IPS DF 6.9 (cell line): Measurements from ENCODE around the gene EN2.

Experiments
- DNase-seq: peaks from one replicate; pipeline ENCODE4 v3.0.0-alpha.2; 2013; ENCODE audit warnings: low read depth, low spot score
- H3K27ac ChIP-seq: one replicate; pipeline ENCODE4 v1.5.1; 2013; ENCODE audit warnings: low read length, control low read depth
- H3K27me3 ChIP-seq: 2 replicates; pipeline ENCODE4 v1.6.1; 2013; ENCODE audit warnings: mild to moderate bottlenecking, low read length; ENCODE audit not compliant: control insufficient read depth, insufficient read depth
- H3K36me3 ChIP-seq: 2 replicates; pipeline ENCODE4 v1.6.1; 2013; ENCODE audit warnings: low read length; ENCODE audit not compliant: control insufficient read depth, insufficient read depth
- H3K4me1 ChIP-seq: 2 replicates; pipeline ENCODE4 v1.6.1; 2013; ENCODE audit warnings: low read length; ENCODE audit not compliant: control insufficient read depth, insufficient read depth
- H3K4me3 ChIP-seq: 2 replicates; pipeline ENCODE4 v1.5.1; 2013; ENCODE audit warnings: mild to moderate bottlenecking, low read length
- H3K9me3 ChIP-seq: 2 replicates; pipeline ENCODE4 v1.6.1; 2013; ENCODE audit warnings: low read length, inconsistent platforms; ENCODE audit not compliant: control insufficient read depth, insufficient read depth
- WGBS: extraction: QIAGEN DNeasy Blood & Tissue Kit; methylation state at CpG from one replicate; pipeline ENCODE4 v1.1.7; 2013; ENCODE audit warnings: mixed read lengths, missing lambda C conversion rate; ENCODE audit not compliant: insufficient read length, insufficient coverage; 5-methylcytosine and 5-hydroxymethylcytosine counted together

The EN2 gene

DNA sequence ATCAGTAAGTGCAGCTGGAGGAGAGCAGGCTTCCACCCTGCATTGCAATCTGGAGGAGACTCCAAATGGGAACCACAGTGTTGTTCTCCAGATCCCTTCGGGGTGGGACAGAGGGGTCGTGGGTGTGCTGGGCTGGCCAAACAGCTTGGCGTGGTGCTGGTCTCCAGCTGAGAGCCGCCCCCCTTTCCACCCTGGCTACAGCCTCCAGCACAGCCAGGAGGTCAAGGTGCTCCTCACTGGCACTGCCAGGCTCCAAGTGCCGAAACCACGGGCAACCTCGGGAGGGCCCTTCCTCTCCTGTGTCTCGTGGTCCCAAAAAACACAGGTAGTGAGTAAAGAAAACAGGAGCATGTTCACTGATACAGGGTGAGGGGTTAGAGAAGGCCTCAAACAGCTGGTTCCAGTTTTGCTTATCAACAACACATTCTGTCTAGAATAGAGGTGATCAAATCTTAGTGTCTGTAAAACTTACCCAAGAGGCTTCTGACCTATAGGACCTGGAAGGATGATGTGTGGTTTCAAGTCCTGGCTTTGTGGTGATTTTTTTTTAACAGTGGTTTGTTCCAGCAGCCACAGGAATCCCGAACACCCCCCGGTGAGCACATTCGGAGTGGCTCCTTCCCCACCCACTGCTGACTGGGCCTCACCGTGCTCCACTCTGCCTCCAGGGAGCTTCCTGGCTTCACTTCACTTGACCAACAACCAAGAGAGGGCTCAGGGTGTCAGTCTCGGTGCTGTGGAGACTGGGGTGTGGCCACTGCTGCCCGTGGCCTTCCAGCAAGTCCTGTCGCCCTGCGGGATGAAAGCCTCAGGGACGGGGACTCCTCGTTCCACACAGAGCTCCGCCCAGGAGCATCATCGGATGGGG lies 31.2 kb upstream of the EN2 start:
- no CpG with 5 or more reads among the region's 20 CpGs for WGBS
- Histone ChIP-seq H3K27ac (no peak overlapping the region), H3K4me3 (no peak overlapping the region), H3K9me3 (no peaks in the 10 kb centered on the region), H3K27me3 (no peaks in the 10 kb centered on the region), H3K36me3 (no peaks in the 10 kb centered on the region), H3K4me1 (no peaks in the 10 kb centered on the region)
- DNase-seq, result no peak

DNA sequence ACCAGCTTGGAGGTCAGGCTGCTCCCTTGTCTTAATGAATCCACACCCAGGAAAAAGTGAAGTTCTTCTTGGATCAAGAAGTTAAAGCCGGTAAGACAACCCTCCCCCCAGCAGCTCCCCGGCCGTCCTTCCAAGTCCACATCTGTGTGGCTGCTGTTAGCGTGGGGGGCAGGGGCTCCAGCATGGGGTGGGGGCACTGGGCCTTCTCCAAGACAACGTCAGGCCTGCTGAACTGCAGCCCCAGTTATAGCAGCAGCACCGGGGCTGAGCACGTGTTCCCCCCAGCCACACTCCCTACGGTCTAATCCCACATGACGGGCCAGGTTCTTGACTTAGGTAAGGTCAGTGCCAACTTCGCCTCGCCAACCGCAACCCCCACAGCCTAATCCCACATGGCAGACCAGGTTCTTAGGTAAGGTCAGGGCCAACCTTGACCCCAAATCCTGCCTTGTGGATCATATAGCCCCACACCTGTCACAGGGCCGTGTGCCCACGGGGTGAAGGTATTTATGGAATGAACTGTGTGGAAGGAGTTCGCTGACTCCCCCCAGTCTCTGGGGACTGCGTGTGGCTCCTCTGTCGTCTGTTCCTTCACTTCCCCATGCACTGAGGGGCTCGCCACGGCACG lies 30.4 kb upstream of the EN2 start:
- Histone ChIP-seq H3K36me3 (no peaks in the 10 kb centered on the region), H3K4me1 (no peaks in the 10 kb centered on the region), H3K9me3 (no peaks in the 10 kb centered on the region), H3K27me3 (no peaks in the 10 kb centered on the region), H3K4me3 (no peak overlapping the region), H3K27ac (no peak overlapping the region)
- no peak for DNase-seq
- WGBS, result no CpG with 5 or more reads among the region's 20 CpGs

DNA sequence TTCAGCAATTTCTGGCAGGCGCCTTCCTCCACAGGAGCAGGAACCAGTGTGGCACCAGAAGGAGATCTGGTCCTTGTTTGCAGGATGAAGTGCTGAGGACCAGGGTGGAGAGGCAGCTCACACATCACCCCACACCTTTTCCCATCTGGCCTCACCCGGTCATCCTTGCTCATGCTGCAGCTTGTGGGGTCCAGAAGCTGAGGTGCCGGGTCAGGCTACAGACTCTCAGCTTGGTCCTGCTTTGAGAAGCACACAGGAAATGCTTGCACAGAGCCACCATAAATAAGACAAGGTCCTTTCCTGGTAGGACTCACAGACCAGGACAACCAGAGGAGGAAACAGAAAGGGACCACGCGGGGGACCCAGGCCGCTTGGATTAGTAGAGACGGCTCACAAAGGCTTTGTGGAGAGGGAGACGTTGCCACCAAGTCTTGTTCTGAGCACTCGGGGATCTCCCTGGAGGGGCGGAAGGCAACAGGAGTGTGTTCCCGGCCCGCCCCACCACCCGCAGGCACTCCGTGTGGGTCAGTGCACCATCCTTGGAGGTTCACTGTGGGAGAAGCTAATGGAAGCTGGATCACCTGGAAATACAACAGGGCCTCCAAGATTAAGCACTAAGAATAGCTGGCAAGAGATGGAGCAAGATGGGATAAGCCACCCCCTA lies 29.6 kb upstream of the EN2 start:
- no peaks in the 10 kb centered on the region for H3K4me1 ChIP-seq
- H3K27me3 ChIP-seq, result no peaks in the 10 kb centered on the region
- no CpG with 5 or more reads among the region's 14 CpGs for WGBS
- H3K36me3 ChIP-seq, result no peaks in the 10 kb centered on the region
- H3K4me3 ChIP-seq, result no peak overlapping the region
- no peaks in the 10 kb centered on the region for H3K9me3 ChIP-seq
- no peak overlapping the region for H3K27ac ChIP-seq
- no peak for DNase-seq

DNA sequence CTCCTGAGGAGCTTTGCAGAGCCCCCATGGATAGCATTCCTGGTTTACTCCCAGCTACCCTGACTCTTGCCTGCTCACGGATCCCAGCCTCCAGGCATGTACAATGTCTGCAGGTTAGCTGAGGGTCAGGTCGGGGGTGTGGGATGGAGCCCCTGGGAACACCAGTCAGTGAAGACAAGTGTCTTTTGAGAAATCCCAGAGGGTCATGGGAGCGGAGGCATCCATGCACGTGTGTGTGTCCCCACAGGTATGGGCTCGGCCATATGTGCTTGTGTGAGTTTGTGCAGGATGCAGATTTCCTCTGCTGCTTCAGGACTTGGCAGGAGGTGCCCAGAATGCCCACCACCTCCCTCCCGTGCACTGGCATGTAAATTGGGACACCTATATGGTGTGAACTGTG lies 28.3 kb upstream of the EN2 start:
- Histone ChIP-seq H3K27me3 (no peaks in the 10 kb centered on the region; the same call in 1 of the 2 replicates), H3K4me3 (no peak overlapping the region), H3K4me1 (no peaks in the 10 kb centered on the region), H3K27ac (no peak overlapping the region), H3K9me3 (no peaks in the 10 kb centered on the region), H3K36me3 (no peaks in the 10 kb centered on the region)
- no CpG with 5 or more reads among the region's 6 CpGs for WGBS
- no peak for DNase-seq

DNA sequence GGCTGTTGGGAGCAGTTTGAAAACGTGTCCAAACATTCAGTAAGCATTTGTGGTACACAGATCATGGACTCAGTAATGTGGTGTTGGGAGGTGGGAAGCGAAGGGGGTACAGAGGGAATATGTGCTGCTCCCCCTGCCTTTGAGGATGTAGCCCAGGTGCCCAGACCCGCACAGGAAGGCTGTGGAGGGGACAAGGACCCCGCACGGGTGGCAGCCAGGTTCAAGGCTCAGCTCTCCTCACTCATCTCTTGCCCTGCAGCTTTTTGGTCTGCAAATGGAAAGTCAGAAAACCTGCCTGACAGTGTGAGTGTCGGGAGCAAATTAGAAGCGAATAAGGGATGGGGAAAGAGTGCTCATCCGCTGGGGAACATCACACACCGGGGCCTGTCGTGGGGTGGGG lies 27.3 kb upstream of the EN2 start:
- Histone ChIP-seq H3K27ac (no peak overlapping the region), H3K27me3 (no peaks in the 10 kb centered on the region; the same call in 1 of the 2 replicates), H3K4me3 (no peak overlapping the region), H3K36me3 (no peaks in the 10 kb centered on the region), H3K9me3 (no peaks in the 10 kb centered on the region), H3K4me1 (no peaks in the 10 kb centered on the region)
- no peak for DNase-seq
- no CpG with 5 or more reads among the region's 10 CpGs for WGBS

DNA sequence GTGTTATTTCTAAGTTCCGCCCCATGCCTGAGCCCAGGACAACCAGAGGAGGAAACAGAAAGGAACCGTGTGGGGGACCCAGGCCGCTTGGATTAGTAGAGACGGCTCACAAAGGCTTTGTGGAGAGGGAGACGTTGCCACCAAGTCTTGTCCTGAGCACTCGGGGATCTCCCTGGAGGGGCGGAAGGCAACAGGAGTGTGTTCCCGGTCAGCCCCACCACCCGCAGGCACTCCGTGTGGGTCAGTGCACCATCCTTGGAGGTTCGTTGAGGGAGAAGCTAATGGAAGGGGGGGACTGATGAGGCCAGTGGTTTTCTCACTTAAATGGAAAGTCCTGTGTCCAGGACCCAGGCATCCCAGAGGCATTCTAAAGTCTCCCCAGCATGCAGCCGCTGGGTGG lies 26.7 kb upstream of the EN2 start:
- Histone ChIP-seq H3K27me3 (no peaks in the 10 kb centered on the region; the same call in 1 of the 2 replicates), H3K9me3 (no peaks in the 10 kb centered on the region), H3K36me3 (no peaks in the 10 kb centered on the region), H3K4me1 (no peaks in the 10 kb centered on the region), H3K27ac (no peak overlapping the region), H3K4me3 (no peak overlapping the region)
- no CpG with 5 or more reads among the region's 12 CpGs for WGBS
- no peak for DNase-seq

DNA sequence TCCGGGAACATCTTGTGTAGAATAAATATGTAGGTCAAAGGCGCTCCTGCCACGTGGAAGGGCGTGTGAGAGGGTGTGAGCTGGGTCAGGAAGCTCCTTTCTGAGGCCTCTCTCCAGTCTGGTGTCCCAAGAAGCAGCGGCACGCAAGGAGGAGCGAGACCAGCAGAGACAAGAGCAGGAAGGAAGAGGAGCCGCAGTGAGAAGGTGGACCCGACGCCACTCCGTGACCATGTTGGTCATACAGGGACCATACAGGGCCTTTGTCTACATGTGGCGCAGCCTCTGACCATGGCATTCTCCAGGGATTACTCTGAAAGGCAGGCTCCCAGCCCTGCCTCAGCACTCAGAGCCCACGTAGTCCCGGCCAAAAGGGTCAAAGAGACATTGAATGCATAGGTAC lies 26.2 kb upstream of the EN2 start:
- Histone ChIP-seq H3K36me3 (no peaks in the 10 kb centered on the region), H3K27me3 (no peaks in the 10 kb centered on the region; the same call in 1 of the 2 replicates), H3K9me3 (no peaks in the 10 kb centered on the region), H3K27ac (no peak overlapping the region), H3K4me3 (no peak overlapping the region), H3K4me1 (no peaks in the 10 kb centered on the region)
- no peak for DNase-seq
- no CpG with 5 or more reads among the region's 14 CpGs for WGBS

DNA sequence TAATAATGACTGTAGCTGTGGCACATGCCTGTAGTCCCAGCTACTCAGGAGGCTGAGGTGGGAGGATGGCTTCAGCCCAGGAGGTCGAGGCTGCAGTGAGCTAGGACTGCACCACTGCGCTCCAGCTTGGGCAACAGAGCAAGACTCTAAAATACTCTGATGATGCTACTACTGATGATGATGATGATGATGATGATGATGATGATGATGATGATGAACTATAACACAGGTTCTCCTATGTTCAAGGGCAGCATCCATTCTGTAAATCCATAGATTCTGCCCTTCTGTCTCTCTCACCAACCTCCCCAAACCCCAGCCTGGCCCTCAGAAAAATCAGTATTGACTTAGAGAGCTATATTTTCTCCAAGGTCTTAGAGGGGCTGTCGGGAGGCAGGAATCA lies 22.8 kb upstream of the EN2 start:
- no peaks in the 10 kb centered on the region for H3K9me3 ChIP-seq
- no peak for DNase-seq
- H3K27me3 ChIP-seq, result peaks cover 1% of the 10 kb centered on the region; the same call in 1 of the 2 replicates
- no peaks in the 10 kb centered on the region for H3K36me3 ChIP-seq
- WGBS, result no CpG with 5 or more reads among the region's 3 CpGs
- H3K4me3 ChIP-seq, result no peak overlapping the region
- H3K27ac ChIP-seq, result no peak overlapping the region
- H3K4me1 ChIP-seq, result no peaks in the 10 kb centered on the region

DNA sequence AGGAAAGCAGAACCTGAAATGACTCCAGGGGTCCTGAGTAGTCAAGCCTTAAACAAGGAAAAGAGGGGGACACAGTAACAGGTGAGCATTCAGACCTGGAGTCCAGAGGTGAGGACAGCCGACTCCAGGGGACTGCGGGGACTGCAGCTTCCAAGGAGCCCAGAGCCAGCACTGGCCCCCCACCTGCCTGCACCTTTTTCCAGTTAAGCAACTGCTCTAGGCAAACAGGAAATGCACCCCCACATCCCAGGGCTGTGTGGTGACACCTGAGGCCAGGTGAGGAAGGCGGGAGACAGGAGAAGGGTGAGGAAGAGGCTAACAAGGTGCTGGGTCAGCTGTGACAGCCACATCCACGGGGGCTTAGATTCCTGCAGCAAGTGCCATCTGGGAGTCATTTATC lies 20.1 kb upstream of the EN2 start:
- Histone ChIP-seq H3K4me3 (no peak overlapping the region), H3K4me1 (no peaks in the 10 kb centered on the region), H3K27me3 (peaks cover 2% of the 10 kb centered on the region; the same call in 1 of the 2 replicates), H3K27ac (no peak overlapping the region), H3K36me3 (no peaks in the 10 kb centered on the region), H3K9me3 (no peaks in the 10 kb centered on the region)
- no peak for DNase-seq
- WGBS, result no CpG with 5 or more reads among the region's 4 CpGs

DNA sequence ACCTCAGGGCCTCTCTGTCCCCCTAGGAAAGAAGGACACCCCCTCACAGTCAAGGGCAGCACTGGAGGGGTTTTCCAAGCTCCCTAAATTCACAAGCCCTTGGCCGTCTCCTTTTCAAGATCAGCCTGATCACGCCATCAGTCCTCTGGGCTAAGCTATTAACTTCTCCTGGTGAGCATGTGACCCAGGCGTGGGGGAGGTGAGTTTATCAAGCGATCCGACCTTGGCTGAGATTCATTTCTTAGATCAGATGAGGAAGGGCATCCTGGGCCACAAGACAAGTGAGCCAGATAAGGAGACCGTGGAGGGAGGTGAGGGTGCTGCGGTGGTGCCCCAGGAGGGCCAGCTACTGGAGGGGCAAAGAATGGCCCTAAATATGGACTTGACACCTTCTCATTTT lies 19.2 kb upstream of the EN2 start:
- no CpG with 5 or more reads among the region's 7 CpGs for WGBS
- no peaks in the 10 kb centered on the region for H3K36me3 ChIP-seq
- no peaks in the 10 kb centered on the region for H3K4me1 ChIP-seq
- H3K4me3 ChIP-seq, result no peak overlapping the region
- H3K27me3 ChIP-seq, result peaks cover 5% of the 10 kb centered on the region; the same call in 1 of the 2 replicates
- no peaks in the 10 kb centered on the region for H3K9me3 ChIP-seq
- DNase-seq, result no peak
- H3K27ac ChIP-seq, result no peak overlapping the region
